H54 (cell line): ENCODE measurements around the gene ASB6.

ENCODE experiments used
- DNase-seq: peaks from one replicate; pipeline ENCODE4 v3.0.0; 2011; ENCODE audit warnings: low spot score, mixed read lengths; ENCODE audit not compliant: insufficient read length
- FAIRE-seq: peaks from 3 replicates; lab custom pipeline; 2011; peaks lifted over from hg19 to GRCh38; lab: Jason Lieb, UNC
- POLR2A ChIP-seq: IDR thresholded peaks from 2 replicates; pipeline ENCODE4 v1.6.1; 2011; ENCODE audit warnings: low read depth, mild to moderate bottlenecking, low read length

The ASB6 gene

DNA sequence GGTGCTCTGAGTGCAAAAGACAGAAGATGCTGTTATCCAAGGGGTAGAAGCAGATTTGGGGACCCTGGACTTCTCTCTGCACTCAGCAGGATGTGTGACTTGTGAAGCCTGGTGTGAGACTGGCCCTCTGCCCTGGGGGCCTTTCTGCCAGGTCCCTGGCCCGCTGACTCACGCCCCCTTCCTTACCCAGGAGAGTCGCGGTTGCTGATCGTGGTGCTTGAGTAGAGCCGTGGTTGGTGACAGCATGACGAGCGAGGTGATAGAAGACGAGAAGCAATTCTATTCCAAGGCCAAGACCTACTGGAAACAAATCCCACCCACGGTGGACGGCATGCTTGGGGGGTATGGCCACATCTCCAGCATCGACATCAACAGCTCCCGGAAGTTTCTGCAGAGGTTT is 9.5 kb downstream of the ASB6 start:
- FAIRE-seq, result no peak
- DNase-seq, result no peak
- no peak for TF ChIP-seq POLR2A

DNA sequence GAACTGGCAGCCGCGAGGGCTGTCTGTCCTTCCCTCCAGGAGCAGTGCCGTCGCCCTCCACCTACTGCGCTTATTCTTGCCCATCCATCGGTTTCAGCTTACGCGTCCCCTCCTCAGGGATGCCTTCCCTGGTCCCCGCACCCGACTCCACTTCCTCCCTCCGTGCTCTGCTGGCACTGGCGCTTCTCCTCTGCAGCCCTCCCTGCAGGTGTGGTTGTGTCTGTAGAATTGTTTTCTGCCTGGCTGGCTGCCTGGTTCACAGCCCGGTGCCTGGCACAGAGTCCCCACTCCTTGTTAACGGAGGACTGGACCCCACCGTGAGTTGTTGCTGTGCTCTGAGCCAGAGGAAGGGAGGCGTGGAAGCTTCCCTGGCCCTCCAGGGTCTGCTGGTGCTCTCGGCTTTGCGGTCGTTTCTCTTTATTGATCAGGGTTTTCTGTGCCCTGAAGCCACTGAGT is 10.2 kb downstream of the ASB6 start:
- no peak for TF ChIP-seq POLR2A
- FAIRE-seq (no peak), DNase-seq (no peak)

DNA sequence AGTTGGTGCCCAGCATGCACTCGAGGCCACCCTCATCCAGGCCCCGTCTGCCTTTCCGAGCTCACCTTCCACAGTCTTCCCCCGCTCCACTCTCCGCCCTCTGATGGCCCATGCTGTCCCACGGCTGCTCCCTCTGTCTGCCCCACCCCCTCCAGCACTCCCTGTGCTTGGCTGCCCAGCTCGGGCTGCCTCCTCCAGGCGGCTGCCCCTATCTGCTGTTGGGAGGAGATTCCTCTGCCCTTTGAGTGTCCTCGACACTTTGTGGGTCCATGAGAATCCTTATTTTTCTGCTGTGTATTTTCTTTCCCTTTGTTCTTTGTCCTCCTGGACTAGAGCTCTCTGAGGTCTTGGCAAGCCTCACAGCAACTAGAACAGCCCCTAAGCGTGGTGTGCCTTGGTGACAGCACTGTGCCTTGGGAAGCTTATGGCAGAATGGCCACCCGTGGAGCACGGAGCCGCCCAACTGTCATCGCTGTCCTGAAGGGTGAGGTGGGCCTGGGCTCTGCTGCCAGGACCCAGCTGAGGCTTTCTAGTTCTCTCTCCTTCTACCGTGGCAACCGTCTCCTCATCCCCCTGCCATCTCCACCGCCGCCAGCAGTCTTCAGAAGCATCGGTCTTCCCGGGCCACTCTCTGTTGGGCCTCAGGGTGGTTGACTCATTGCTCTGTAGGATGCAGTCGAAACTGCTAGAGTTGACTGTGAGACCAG is 10.8 kb downstream of the ASB6 start:
- no peak for TF ChIP-seq POLR2A
- DNase-seq, result no peak
- FAIRE-seq, result no peak

DNA sequence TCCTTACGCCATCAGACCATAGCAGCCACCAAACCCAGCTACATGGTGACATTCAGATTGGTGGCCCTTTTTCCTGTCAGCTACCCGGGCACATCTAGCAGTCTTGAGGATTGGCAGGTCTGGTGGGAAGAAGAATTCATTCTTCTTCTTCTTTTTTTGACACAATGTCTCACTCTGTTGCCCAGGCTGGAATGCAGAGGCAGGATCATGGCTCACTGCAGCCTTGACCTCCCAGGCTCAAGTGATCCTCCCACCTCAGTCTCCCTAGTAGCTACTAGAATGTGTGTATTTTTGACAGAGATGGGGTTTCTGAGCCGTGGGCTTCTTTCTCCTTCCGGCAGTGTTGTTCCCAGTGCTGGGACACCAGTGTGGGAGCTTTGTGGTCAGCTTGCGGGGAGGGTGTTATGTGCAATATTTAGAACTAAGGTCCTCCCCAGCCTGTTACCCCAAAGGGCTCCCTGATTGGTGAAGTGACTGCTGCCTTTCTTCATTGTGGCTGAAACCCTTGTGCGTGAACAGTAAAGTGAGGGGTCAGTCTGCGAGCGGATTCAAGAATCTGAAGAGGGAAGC is 12.6 kb downstream of the ASB6 start:
- no peak for DNase-seq
- no peak for TF ChIP-seq POLR2A
- no peak for FAIRE-seq

DNA sequence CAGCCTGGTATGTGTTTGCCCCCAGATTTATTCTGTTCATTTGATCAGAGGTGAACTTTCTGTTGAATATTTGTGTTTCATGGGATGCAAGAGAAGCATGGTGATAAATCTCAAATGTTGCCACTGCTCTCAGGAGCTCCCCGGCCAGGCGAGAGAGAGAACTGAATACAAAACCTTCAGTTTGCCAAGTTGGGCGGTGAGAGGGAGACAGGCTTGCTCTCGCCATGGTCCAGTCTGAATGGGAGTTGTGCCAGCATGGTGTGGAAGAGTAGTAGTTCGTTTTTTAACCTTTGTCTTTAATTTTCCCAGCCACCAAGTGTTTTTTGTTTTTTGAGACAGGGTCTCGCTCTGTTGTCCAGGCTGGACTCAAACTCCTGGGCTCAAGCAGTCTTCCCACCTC is 13.2 kb downstream of the ASB6 start:
- no peak for TF ChIP-seq POLR2A
- FAIRE-seq (no peak), DNase-seq (no peak)

DNA sequence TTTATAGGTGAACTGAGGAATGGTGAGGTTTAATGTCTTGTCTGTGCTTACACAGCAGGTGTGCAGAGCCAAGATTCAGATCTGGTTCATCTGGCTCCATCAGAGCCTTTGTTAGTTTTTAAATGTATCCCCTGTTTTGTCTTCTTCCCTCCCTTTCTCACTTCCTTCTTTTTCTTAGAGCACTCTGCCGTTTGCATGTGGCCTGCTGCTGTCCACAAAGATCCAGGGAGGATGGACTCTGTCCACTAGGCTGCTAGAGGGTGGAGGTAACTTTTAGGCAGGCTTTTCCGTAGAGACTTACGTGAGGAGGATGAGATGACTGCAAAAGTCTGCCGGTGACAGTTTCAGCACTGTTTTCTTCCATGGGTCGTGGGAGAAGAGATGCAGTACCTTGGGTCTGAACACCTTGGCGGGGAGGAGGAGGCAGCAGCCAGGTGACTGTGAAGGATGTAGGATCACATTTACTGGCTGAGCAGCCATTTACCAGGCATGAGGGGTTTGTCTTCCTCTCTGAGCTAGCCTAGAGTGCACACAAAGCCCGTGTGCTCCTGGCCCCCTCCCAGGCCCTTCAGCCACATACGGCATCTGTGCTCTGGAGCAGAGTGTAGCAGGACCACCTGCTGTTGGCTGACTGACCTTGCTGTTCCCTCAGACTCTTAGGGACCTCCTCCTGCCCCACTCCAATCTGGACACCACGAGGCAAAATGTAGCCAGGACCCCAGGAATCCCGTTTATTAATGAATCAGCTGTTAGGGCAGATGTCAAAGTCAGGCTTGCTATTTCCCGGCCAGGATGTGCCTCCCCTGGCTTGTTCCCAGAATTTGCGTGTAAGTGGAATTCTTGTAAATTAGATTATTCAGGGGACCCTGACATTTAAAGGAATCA is 14.2 kb downstream of the ASB6 start:
- TF ChIP-seq POLR2A, result no peak
- DNase-seq, result no peak

DNA sequence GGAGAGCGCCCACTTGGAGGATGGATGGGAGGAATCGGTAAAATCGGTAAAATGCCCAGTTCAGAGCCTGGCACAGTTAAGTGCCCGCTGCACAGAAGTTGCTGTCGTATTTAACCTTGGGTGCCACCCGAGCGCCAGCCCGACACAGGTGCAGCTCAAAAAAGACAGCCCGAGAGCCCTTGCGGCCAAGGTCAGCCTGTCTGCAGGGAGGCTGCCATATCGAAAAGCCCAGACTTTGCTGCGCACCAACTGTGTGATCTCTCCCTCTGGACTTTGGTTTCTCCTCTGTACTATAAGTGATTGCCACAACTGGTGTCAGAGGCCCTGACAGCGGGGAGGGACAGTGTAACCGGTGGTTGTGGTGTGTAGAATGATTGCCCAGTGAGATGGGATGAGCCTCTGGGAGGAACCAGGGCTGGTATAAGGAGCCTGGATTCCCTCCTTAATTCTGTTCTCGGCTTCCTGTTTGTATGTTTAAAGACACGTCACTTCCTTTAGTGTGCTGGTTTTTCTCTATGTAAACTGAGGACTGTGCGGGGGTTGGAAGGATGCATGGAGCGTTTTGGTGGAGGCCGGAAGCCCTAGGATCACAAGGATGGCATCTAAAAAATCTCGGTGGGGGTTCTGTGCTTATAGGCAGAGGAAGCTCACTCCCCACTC is 15.2 kb downstream of the ASB6 start:
- DNase-seq (no peak), FAIRE-seq (no peak)
- TF ChIP-seq POLR2A, result peak; percentile 21; the same call in 1 of the 2 replicates

More for the DNA sequence above, 14.2 kb downstream of the ASB6 start:
- FAIRE-seq, result no peak

DNA sequence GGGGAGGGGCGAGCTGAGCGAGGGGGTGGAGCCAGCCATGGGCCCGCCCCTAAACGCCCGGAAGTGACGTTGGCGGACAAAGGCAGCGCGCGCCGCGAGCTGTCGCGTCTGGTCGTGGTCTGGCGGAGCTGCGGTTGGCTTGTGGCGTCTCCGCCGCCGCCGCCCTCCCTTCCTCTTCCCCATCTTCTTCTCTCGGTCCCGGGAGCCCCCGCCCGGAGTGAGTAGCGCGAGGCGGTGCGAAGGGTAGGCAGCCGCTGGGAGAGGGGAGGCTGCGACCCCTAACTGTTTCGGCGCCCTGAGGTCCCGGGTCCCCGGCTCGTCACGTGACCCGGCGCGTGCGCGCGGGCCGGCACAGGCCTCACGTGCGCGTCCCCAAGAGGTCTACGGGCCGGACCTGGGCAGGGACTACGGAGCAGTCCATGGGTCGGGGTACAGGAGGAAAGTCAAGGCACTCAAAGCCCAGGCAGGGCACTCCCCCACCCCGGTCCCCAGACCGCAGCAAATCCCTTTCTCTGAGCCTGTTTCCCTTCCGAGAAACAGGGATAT is 15.8 kb downstream of the ASB6 start, which contains the start of gene NTMT1:
Gene NTMT1 (plus strand): TSS at position 85 of the 546 bp plus-strand sequence. CDS start 6,541 bp downstream, outside the sequence.
- peak; percentile 63 for DNase-seq
- FAIRE-seq, result no peak
- peak; percentile 83 for TF ChIP-seq POLR2A

DNA sequence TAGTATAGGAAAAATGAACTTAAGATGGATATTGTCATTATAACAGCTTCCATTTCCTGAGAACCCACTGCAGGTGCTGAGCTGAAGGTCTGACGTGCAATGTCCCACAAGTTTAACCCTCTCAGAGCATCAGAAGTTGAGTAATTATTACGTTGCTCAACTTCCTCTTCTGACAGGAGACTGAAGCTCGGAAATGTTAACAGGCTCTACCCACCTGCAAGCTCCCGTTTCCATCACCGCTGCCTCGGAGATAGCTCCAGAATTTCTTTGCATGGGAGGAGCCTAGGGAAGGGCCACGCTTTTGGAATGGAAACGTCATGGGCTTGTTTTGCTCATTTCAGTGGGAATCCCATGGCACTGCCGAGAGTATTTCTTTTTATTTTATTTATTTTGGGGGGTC is 17.0 kb downstream of the ASB6 start:
- no peak for TF ChIP-seq POLR2A
- DNase-seq, result no peak
- no peak for FAIRE-seq

DNA sequence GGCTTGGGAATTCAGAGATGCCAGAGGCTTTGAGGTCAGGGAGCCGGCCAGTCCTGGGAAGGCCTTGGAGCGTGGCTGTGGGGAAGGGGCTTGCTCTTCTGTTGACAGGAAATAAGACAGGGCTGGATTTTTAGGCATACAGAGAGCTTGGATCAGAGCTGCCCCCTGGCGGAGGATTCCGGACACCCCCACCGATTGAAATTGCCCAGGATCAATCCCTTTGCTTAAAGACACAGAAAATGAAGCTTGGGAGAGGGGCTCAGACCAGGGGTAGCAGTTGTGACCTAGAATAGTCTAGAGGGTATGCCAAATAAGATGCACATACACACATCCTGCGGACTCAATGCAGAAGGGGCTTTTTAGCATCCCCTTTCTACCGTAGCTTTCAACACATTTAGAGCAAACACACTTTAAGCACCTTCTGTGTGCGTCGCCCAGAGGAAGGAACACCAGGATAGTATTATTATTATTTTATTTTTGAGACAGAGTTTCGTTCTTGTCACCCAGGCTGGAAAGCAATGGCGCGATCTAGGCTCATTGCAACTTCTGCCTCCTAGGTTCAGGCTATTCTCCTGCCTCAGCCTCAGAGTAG is 17.7 kb downstream of the ASB6 start:
- DNase-seq (peak; percentile 45), FAIRE-seq (no peak)
- no peak for TF ChIP-seq POLR2A

DNA sequence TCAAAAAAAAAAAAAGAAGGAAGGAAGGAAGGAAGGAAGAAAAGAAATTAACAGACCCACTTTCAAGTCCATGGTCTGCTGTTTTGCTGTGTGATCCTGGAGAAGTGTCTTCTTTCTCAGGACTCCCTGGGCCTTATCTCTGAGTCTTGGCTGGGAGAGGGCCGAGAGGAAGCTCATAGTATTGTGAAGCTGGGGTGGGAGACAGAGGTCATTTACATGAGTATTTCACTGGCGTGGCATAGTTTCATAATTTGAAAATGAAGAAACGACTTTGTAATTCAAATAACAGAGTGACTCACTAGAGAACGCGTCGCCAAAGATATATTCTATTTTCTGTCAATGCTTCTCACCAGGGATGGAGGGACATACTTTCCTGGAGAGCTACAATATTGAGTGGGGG is 18.6 kb downstream of the ASB6 start:
- no peak for TF ChIP-seq POLR2A
- no peak for FAIRE-seq
- DNase-seq, result no peak

DNA sequence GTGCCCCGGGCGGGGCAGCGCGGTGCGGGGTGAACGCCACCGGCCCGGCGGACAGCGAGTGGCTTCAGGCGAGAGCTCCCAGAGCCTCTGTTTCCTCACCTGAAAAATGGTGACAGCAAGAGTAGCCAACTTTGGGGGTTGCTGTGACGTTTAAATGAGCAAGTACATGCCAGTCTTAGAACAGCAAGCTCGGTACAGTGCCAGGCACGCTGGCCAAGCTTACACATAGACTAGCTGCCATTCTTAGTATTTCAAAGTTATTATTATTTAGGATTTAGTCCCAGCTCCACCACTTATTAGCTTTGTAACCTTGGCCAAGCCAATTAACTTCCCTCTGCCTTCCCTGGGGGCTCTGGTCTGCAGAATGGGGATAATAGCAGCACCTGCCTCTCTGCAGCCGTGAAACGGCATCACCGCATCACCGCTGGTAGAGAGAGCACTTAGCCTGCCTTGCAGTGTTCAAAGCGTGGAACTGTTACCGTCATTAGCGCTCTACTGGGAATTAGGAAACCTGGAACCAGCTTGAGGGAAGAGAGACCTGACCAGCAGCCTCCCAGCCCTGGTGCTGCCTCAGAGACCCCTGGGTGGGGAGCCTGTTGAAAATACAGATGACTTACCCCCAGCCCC is 21.2 kb downstream of the ASB6 start, which contains the start of gene C9orf50:
Gene C9orf50 (minus strand): TSS at position 433 of the 627 bp plus-strand sequence. CDS start 527 bp downstream, outside the sequence.
- TF ChIP-seq POLR2A, result no peak
- no peak for FAIRE-seq

More for the DNA sequence above, 21.2 kb downstream of the ASB6 start, which contains the start of gene C9orf50:
- no peak for DNase-seq
